Breast epithelium (tissue), 3 donors: Measurements from ENCODE around the gene RPS16.

Experiments used
- POLR2A ChIP-seq: fragments of 450-650 bp; IDR thresholded peaks from one replicate; pipeline ENCODE4 v1.6.1; 2016; ENCODE audit warnings: antibody characterized with exemption, mild to moderate bottlenecking, moderate library complexity
- TF ChIP-seq, protein P1 (sequence below), 3 donors: fragments of 450-650 bp; IDR thresholded peaks; one replicate each; pipeline ENCODE4 v1.5.1; 2016 to 2017; ENCODE audit warnings: antibody characterized with exemption in 3 of 3, mild to moderate bottlenecking in 3 of 3, moderate library complexity in 3 of 3

DNA sequence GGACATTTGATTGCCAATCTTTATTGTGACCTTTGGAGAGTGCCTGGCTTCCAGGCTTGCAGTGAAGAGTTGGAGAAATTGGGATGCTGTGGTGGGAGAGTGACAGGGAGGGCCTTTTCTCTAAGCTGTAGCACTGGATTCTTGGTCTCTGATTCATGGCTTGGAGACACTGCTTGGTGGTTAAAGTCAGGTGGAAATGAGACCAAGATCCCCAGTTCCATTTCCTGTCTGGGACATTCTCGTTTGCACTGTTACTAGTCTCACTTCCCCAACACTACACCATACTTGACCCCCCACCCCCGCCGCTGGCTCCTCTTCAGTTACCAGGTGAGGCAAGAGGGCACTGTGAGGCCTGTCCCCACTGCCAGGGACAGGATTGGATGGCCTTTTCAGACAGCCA, 12.5 kb upstream of the RPS16 start:
- TF ChIP-seq, protein P1, sequence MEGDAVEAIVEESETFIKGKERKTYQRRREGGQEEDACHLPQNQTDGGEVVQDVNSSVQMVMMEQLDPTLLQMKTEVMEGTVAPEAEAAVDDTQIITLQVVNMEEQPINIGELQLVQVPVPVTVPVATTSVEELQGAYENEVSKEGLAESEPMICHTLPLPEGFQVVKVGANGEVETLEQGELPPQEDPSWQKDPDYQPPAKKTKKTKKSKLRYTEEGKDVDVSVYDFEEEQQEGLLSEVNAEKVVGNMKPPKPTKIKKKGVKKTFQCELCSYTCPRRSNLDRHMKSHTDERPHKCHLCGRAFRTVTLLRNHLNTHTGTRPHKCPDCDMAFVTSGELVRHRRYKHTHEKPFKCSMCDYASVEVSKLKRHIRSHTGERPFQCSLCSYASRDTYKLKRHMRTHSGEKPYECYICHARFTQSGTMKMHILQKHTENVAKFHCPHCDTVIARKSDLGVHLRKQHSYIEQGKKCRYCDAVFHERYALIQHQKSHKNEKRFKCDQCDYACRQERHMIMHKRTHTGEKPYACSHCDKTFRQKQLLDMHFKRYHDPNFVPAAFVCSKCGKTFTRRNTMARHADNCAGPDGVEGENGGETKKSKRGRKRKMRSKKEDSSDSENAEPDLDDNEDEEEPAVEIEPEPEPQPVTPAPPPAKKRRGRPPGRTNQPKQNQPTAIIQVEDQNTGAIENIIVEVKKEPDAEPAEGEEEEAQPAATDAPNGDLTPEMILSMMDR (IDR thresholded peaks at IDR 0.05): no peak
- no peak for TF ChIP-seq POLR2A
